Stomach (tissue), 4 donors: ENCODE data around the gene CYTL1.

ENCODE experiments used
- EP300 ChIP-seq: sonication (generic); formaldehyde crosslinking; IDR thresholded peaks from one replicate; pipeline ENCODE4 v1.6.1; 2017; ENCODE audit warnings: antibody characterized with exemption
- POLR2A ChIP-seq, 4 donors: fragments of 450-650 bp; IDR thresholded peaks; one replicate each; pipeline ENCODE4 v1.6.1; 2016; ENCODE audit warnings: antibody characterized with exemption in 4 of 4, control low read depth in 2 of 4, mild to moderate bottlenecking in 1 of 4, moderate library complexity in 1 of 4
- POLR2AphosphoS5 ChIP-seq, 3 donors: sonication (generic); formaldehyde crosslinking; IDR thresholded peaks; one replicate each; pipeline ENCODE4 v1.6.1; 2016; ENCODE audit warnings: antibody characterized with exemption in 3 of 3
- TF ChIP-seq, protein P1 (sequence below), 7 experiments: fragments of 450-650 bp in 4 of 7; fragments of 200-600 bp in 3 of 7; sonication (generic) in 3 of 7; IDR thresholded peaks; one replicate each; pipeline ENCODE4 v1.5.1; 2016 to 2019; ENCODE audit warnings: antibody characterized with exemption in 7 of 7, control low read depth in 2 of 7, mild to moderate bottlenecking in 1 of 7

DNA sequence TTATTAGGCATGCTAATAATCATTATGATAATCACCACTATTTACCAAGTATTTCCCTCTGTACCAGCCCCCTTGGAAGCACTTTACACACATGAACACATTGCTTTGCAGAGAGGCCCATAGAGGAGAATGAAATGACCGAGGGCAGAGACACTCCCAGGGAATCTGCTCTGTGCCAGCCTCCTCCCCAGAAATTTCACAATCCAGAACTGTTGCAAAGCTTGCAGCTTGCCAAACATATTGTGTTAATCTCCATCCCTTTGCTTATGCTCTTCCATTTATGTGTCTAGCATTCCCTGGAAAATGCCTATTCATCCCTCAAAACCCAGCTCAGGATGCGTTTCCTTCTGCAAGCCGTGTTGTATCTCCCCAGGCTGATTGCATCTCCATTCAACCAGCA, 37.8 kb downstream of the CYTL1 start:
- TF ChIP-seq, protein P1, sequence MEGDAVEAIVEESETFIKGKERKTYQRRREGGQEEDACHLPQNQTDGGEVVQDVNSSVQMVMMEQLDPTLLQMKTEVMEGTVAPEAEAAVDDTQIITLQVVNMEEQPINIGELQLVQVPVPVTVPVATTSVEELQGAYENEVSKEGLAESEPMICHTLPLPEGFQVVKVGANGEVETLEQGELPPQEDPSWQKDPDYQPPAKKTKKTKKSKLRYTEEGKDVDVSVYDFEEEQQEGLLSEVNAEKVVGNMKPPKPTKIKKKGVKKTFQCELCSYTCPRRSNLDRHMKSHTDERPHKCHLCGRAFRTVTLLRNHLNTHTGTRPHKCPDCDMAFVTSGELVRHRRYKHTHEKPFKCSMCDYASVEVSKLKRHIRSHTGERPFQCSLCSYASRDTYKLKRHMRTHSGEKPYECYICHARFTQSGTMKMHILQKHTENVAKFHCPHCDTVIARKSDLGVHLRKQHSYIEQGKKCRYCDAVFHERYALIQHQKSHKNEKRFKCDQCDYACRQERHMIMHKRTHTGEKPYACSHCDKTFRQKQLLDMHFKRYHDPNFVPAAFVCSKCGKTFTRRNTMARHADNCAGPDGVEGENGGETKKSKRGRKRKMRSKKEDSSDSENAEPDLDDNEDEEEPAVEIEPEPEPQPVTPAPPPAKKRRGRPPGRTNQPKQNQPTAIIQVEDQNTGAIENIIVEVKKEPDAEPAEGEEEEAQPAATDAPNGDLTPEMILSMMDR (IDR thresholded peaks at IDR 0.05) = no peak
- TF ChIP-seq POLR2A (IDR thresholded peaks at IDR 0.05) (no peak), POLR2AphosphoS5 (IDR thresholded peaks at IDR 0.05) (no peak), EP300 (no peak)
